T-helper 2 cell (primary cell): ENCODE measurements around the gene OR56A4.
"Not testable (repeated sequence)": the region's sequence is repeated elsewhere in the genome, so short reads cannot be mapped to it uniquely, and the experiment has no call there.

Experiments
- DNase-seq, 5 experiments: peaks; one replicate each; pipeline versions ENCODE4 v3.0.0 to v3.0.0-alpha.2; 2012 to 2022
- total RNA-seq, 2 donors: gene quantifications; one replicate each; lab custom pipeline; 2026; lab: John Stamatoyannopoulos, UW

The OR56A4 gene
- total RNA-seq = 0 reads per million in 2 donors

GRCh38 chr11:6006846-6007245 is at the start of gene OR56A4:
OR56A4 (minus strand) TSS chr11:6006946; CDS start chr11:6002992, 3,954 bp downstream.
- DNase-seq = no peak

DNA sequence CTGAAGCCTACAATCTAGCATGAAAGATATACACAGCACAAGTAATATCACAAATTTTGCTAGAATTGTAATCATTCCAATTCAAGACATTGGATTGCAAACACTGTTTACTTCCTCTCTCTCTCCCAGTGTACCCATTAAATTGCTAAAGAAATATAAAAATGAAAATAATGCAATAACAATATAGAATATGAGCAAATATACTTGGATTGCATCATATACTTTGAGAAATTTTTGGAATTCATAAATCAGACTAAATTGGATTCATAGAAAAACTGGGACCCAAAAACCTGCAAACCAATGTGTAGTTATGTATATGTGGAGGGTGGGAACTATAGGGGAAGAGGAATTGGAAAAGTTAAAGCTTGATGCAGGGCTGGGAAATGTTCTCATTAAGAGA is 48.8 kb upstream of the OR56A4 start:
- no peak for DNase-seq

- no peak for DNase-seq
Measured at GRCh38 chr11:6052374-6052773, 45.6 kb upstream of the OR56A4 start.

DNA sequence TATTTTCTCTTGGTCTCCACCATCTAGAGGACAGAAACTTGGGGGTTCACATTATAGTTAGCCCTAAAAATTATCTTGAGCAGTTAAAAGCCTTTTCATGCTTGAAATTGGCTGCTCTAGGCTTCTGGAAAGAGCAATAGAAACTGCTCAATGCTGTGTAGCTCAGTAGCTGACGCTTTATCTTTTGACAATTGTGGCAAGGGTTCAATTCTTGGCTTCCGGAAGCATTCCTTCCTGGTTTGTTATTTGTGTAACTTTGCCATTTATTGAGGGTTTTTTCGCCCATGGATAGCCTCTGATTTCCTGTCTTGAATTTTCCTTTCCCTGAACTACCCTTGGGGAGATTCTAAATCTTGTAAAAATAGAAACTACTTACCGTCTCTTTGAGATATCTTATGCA is 34.1 kb upstream of the OR56A4 start:
- DNase-seq = no peak

DNA sequence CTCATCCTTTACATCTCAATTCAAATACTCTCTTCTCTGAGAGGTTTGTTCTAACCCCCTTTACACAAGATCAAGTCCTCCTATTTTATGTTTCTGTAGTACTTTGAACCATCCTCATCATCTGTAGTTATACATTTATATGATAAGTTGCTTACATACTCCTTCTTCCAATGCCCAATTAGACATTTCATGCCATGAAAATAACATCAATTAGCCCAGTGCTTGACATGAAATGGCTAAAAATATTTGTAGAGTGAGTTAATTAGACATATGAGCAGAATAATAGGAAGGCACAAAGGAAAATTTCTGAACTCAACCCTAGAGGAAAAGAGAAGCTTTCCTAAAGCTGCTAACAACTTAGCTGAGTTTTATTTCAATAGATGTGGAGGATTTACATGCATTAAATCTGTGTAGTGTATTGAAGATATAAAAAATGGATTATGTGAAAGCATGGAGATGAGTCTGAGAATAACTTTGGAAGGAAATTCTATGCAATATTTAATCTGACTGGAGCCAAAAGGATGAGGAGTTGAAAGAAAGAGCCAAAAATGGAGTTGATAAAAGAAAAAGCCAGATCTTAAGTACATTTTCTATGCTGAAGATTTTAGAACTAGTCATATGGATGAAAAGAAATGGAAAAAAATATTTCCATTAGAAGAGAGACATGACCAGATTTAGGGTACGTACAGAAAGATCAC is 24.1 kb upstream of the OR56A4 start, which contains the start of gene OR56A1:
Gene OR56A1 (minus strand): TSS at position 51 of the 698 bp plus-strand sequence. CDS start 3,066 bp downstream, outside the sequence.
- DNase-seq = no peak

DNA sequence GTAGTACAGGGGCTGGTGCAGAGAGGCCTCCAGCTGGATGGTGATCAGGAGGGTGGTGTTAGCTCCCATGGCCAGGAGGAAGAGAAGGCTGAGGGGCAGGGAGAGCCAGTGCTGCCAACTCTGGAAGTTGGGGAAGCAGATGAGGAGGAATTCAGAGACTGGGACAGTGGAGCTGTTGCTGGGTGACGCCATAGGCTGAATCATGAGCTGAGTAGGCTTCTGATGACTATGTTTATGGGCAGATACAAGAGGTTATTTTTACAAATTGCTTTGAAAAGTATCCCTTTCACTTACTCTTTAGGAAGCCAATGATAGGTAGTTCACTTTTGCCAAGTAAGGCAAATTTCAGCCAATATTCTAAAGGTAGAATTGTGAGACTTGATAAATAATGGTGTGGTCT is 20.8 kb upstream of the OR56A4 start:
- no peak for DNase-seq

- no peak for DNase-seq
Measured at GRCh38 chr11:6025056-6025455, 18.3 kb upstream of the OR56A4 start.

GRCh38 chr11:6022956-6023355 is 16.2 kb upstream of the OR56A4 start:
- peak in 2 of 5 experiments; percentile 0 to 46 for DNase-seq

DNA sequence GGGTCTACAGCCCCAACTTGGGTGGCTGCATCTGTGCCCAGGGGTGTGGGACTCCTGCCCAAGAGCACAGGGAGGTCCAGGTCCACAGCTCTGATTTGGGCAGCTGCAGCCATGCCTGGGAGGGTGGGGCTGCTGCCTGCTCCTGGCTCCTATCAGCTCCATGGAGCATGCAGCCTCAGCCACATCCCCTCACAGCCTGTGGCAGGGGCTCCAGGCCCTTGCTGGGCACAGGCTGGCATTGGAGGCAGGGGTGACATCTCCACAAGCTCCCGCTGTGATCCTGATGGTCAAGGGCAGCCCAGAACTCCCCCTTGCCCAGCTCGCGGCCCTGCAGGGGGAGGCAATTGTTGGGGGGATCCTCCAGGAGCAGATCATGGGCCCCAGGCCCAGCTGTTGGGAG is 6.3 kb upstream of the OR56A4 start:
- no peak for DNase-seq

GRCh38 chr11:6012035-6012668 is 5.4 kb upstream of the OR56A4 start:
- DNase-seq = no peak

GRCh38 chr11:6006395-6006794 is 351 bp downstream of the OR56A4 start:
- no peak for DNase-seq

- DNase-seq = no peak
Measured at GRCh38 chr11:6002202-6002699, 4.5 kb downstream of the OR56A4 start.

DNA sequence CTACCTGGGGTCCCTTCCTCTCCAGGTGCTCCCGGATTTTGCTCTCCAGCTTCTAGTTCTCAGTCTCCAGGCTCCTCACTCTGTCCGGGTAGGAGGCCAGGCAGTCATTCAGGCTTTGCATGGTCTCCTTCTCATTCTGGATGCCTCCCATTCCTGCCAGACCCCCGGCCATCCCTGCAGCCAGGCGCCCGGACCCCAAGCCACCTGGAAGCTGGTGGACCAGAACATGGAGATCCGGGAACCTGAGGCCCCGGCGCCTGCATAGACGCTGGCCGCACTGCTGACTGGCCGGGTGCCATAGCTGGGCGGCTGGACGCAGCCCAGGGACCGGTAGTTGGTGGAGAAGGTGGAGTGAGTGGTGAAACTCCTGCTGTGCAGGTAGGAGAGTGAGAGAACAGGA is 12.0 kb downstream of the OR56A4 start:
- DNase-seq = no peak

DNA sequence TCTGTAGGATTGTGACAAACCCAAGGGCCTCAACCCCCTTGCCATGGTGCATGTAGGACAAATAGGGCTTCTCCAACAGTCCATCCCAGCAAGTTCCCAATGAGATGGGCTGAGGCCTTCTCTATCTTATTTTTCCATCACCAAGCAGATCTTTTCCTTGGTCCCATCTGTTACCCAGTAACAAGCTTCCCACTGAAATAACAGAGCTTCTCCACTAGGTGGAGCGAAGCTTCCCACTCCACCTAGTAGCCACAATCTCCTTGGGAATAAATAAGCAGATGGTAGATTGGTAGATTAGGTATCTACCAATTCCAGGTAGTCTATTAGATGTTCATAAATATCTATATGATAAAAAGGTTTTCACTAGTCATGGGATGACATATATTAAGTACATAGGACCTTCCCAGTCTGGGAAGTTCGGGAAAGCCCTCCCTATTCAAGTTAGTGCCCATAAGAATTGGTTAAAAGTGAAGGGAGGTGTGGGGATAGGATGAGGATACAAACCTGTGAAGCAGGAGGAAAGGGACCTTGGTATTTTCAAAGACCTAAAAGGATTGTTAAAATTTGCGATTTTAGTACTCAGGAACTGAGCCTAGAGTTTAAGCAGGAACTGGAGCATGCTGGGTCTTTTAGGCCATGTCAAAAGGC is 14.0 kb downstream of the OR56A4 start:
- DNase-seq = no peak

- DNase-seq = no peak
Measured at GRCh38 chr11:5992150-5992549, 14.6 kb downstream of the OR56A4 start.

DNA sequence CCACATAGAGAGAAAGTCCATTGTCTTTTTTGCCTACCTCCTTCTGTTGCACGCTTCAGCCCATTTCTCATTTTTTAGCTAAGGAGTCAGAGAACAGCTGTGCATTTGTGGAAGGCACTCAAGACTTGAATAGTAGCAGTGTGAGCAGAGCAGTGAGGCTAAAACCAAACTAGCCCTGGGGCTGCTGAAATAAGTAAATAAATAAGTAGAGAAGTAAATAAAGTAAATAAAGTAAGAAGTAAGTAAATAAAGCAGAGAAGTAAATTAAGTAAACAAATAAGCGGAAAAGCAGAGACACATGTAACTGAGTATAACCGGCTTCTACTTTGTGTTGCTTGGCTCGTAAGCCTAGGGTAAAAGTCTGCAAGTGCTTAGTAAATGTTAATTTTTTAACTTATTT is 17.5 kb downstream of the OR56A4 start:
- DNase-seq = no peak

- DNase-seq = no peak
Measured at GRCh38 chr11:5986885-5987284, 19.9 kb downstream of the OR56A4 start, which contains the start of gene OR52L1. OR52L1 (minus strand) TSS chr11:5986985; CDS start chr11:5986930, 55 bp downstream.

- no peak for DNase-seq
Measured at GRCh38 chr11:5983443-5983842, 23.3 kb downstream of the OR56A4 start.

- no peak for DNase-seq
Measured at GRCh38 chr11:5973530-5973929, 33.2 kb downstream of the OR56A4 start.

DNA sequence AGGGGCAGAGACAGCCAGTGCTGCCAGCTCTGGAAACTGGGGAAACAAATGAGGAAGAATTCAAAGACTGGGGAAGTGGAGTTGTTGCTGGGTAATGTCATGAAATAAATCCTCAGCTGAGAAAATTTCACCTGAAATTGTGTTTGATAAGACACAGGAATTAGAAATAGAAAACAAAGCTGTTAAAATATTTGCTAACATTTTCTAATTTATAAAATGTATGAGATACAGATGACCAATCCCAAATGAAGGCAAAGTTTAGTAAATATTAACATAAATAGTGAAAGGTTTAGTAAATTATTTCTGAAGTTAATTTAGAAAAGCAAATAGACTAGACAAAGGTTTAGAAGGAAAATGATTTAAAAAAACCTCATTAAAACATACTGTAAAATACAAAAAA is 38.4 kb downstream of the OR56A4 start, which contains the start of gene OR56A5:
Gene OR56A5 (minus strand): TSS at position 101 of the 400 bp plus-strand sequence. CDS start 0 bp downstream, at position 101.
- no peak for DNase-seq

DNA sequence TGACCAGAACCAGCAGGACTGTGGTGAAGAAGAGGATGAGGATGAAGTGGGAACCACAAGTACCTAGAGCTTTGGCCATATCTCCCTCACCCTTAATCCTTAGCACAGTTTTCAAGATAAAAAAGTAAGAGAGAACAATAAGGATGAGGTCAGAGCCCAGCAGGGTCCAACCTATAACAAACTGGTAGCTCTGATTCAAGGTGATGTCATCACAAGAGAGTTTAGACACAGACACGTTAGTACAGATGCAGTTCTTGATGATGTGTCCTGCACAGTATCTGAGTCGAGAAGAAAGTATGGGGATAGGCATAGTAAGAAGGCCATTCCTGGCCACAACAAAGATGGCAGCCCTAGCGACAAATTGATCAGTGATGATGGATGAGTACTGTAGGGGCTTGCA is 39.0 kb downstream of the OR56A4 start:
- no peak for DNase-seq

DNA sequence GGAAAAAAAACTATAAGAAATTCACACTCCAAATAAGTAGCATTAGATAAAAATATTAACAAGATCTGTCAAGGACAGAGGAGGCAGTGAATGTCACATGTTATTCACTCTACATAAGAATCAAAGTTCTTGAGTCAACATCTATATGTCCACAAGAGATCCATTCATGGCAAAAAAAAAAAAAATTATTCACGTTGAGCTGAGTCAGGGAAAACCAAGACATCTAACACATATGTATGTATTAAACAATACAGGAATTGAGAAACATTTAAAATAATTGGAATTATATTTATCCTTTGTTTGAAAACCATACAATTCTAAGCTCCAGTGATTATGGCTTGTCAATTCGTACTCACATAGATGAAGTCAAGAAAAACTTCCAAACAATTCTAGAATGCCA is 39.8 kb downstream of the OR56A4 start:
- no peak for DNase-seq

DNA sequence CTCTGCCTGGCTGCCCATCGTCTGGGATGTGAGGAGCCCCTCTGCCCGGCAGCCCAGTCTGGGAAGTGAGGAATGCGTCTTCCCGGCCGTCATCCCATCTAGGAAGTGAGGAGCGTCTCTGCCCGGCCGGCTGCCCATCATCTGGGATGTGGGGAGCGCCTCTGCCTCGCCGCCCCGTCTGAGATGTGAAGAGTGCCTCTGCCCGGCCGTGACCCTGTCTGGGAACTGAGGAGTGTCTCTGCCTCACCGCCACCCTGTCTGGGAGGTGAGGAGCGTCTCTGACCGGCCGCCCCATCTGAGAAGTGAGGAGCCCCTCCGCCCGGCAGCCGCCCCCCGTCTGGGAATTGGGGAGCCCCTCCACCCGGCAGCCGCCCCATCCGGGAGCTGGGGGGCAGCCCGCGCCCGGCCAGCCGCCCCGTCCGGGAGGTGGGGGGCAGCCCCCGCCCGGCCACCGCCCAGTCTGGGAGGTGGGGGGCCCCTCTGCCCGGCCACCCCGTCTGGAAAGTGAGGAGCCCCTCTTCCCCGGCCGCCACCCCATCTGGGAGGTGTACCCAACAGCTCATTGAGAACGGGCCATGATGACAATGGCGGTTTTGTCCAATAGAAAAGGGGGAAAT is 45.9 kb downstream of the OR56A4 start:
- DNase-seq = not testable (repeated sequence)
